Neural cell (in vitro differentiated cells): Measurements from ENCODE around the gene ACVR1C.
"Not testable (repeated sequence)": the region's sequence is repeated elsewhere in the genome, so short reads cannot be mapped to it uniquely, and the experiment has no call there.

Experiments used
- CTCF ChIP-seq: fragments of 450-650 bp; IDR thresholded peaks from 2 replicates; pipeline ENCODE4 v1.5.1; 2014; ENCODE audit warnings: antibody characterized with exemption, mild to moderate bottlenecking, moderate library complexity; ENCODE audit not compliant: poor library complexity, severe bottlenecking
- EP300 ChIP-seq: fragments of 450-650 bp; conservative IDR thresholded peaks from 2 replicates; pipeline ENCODE4 v1.6.1; 2014; ENCODE audit warnings: antibody characterized with exemption, mild to moderate bottlenecking, moderate library complexity; ENCODE audit not compliant: poor library complexity, severe bottlenecking
- EZH2 ChIP-seq: fragments of 200-600, 300-800 bp; shearing (Covaris generic), sonication (generic); IDR thresholded peaks from 2 replicates; pipeline ENCODE4 v1.6.1; 2014; ENCODE audit warnings: antibody characterized with exemption, low read length, borderline replicate concordance, mild to moderate bottlenecking; ENCODE audit not compliant: insufficient read depth, poor library complexity, severe bottlenecking
- MXI1 ChIP-seq: fragments of 450-650 bp; conservative IDR thresholded peaks from 2 replicates; pipeline ENCODE4 v1.6.1; 2014; ENCODE audit warnings: antibody characterized with exemption, mild to moderate bottlenecking; ENCODE audit not compliant: poor library complexity, severe bottlenecking
- POLR2AphosphoS5 ChIP-seq: IDR thresholded peaks from 2 replicates; pipeline ENCODE4 v1.6.1; 2012
- RAD21 ChIP-seq: fragments of 450-650 bp; conservative IDR thresholded peaks from 2 replicates; pipeline ENCODE4 v1.6.1; 2014; ENCODE audit warnings: antibody characterized with exemption, mild to moderate bottlenecking, moderate library complexity
- REST ChIP-seq: IDR thresholded peaks from 2 replicates; pipeline ENCODE4 v1.6.1; 2012; ENCODE audit warnings: borderline replicate concordance
- SMC3 ChIP-seq: fragments of 450-650 bp; conservative IDR thresholded peaks from 2 replicates; pipeline ENCODE4 v1.6.1; 2014; ENCODE audit warnings: antibody characterized with exemption, mild to moderate bottlenecking, moderate library complexity; ENCODE audit not compliant: poor library complexity

- TF ChIP-seq MXI1, RAD21, REST, CTCF, SMC3, EZH2, EP300, POLR2AphosphoS5: not testable (repeated sequence)
These were observed 62.6 kb downstream of the ACVR1C start for GRCh38 chr2:157566113-157566512.
